Left ventricle myocardium inferior (tissue), 1 donor: ENCODE measurements around the gene CD200R1. TPM values are rescaled to one million over a fixed set of nuclear protein-coding genes. Genes with fewer than 3 reads are reported as not detected.

ENCODE experiments used
- DNase-seq: peaks from one replicate; pipeline ENCODE4 v3.0.0-alpha.2; 2020
- H3K27ac ChIP-seq: fragments of 200-600 bp; replicated peaks from 2 replicates; pipeline ENCODE4 v1.8.0; 2021
- H3K27me3 ChIP-seq: fragments of 200-600 bp; 2 replicates; pipeline ENCODE4 v1.8.0; 2021; ENCODE audit warnings: low read depth
- H3K36me3 ChIP-seq: fragments of 200-600 bp; 2 replicates; pipeline ENCODE4 v1.8.0; 2021
- H3K4me1 ChIP-seq: fragments of 200-600 bp; 2 replicates; pipeline ENCODE4 v1.8.0; 2021
- H3K4me3 ChIP-seq: fragments of 200-600 bp; 2 replicates; pipeline ENCODE4 v1.8.0; 2021; ENCODE audit warnings: mild to moderate bottlenecking, moderate library complexity
- H3K9me3 ChIP-seq: fragments of 200-600 bp; replicated peaks from 2 replicates; pipeline ENCODE4 v1.8.0; 2021
- intact Hi-C: fragments of 100-400 bp; cut with micrococcal nuclease; formaldehyde crosslinking; loops from one replicate; pipeline ENCODE4 v1.11.0; 2022
- total RNA-seq: library from RNA; stranded (reverse); fragmentation: NEBNext Ultra II Directional; extraction: Animal tissue kit (Norgen Biotek cat#: 25700); gene quantifications from one replicate; pipeline ENCODE4 v1.2.1, GENCODE V29; 2021
- TF ChIP-seq, protein P1 (sequence below): fragments of 200-600 bp; IDR thresholded peaks from 2 replicates; pipeline ENCODE4 v1.8.0; 2021; ENCODE audit warnings: antibody characterized with exemption, mild to moderate bottlenecking, borderline replicate concordance
- donor health status: DM: no; HTN: yes; CAD: no; lungs with severe emphysema.

CD200R1 gene
- total RNA-seq, 1 donor from 2014 or later, result 0.82 TPM

DNA sequence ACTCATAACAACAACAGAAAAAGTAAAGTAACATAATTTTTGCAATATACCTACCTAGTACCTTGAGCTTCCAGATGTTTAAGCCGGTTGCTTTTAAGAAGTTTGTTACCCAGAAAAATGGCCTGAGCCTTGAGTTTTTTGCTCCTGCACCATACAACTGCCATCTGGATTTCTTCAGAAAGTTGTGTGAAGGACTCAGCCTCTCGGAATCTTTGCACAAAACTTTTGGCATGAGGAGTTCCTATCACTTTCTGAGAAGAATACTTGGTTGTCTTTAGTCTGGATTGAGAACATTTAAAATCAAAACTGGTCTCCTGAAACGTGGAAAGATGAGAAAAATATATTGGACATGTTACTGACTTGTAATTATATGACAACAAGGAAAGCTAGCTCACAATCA lies 33.2 kb upstream of the CD200R1 start:
- H3K27me3 ChIP-seq, result no peaks in the 10 kb centered on the region
- TF ChIP-seq, protein P1, sequence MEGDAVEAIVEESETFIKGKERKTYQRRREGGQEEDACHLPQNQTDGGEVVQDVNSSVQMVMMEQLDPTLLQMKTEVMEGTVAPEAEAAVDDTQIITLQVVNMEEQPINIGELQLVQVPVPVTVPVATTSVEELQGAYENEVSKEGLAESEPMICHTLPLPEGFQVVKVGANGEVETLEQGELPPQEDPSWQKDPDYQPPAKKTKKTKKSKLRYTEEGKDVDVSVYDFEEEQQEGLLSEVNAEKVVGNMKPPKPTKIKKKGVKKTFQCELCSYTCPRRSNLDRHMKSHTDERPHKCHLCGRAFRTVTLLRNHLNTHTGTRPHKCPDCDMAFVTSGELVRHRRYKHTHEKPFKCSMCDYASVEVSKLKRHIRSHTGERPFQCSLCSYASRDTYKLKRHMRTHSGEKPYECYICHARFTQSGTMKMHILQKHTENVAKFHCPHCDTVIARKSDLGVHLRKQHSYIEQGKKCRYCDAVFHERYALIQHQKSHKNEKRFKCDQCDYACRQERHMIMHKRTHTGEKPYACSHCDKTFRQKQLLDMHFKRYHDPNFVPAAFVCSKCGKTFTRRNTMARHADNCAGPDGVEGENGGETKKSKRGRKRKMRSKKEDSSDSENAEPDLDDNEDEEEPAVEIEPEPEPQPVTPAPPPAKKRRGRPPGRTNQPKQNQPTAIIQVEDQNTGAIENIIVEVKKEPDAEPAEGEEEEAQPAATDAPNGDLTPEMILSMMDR, result no peak
- no peak overlapping the region for H3K27ac ChIP-seq
- H3K36me3 ChIP-seq, result peaks cover 88% of the 10 kb centered on the region
- no peak overlapping the region for H3K4me3 ChIP-seq
- no peak for DNase-seq
- no peaks in the 10 kb centered on the region for H3K4me1 ChIP-seq
- no peaks in the 10 kb centered on the region for H3K9me3 ChIP-seq
- intact Hi-C loops, result no loop called here

DNA sequence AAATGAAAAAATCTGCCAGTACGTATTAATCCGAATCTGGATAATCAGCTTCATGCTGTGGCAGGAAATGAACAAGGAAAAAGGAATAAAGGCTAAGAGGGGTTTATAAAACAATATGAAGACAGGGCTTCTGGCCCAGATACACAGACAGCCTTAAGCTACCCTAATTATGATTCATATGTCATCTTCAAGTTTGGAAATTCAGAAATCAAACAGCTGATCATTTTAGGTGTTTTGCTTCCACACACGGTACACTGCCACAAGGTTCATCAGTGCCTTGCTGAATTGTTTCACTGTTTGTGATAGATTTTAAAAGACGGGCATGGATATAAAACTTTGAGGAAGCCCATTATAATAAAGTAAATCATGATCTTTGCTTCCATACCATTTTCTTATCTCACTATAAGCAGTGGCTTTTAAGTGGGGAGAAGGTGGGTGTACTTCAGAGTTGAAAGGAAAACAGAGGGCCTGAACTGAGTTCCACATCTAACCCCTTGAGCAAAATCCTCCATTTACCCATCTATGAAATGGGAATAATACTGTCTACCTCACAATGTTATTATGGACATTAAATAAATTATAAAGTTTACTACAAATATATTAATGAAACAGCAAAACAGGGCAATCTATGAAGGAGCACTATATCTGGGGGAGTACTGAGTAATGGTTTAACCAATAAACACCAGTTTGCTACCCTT lies 31.6 kb upstream of the CD200R1 start:
- no peaks in the 10 kb centered on the region for H3K9me3 ChIP-seq
- no peak overlapping the region for H3K4me3 ChIP-seq
- no peaks in the 10 kb centered on the region for H3K4me1 ChIP-seq
- intact Hi-C loops, result no loop called here
- DNase-seq, result no peak
- TF ChIP-seq, protein P1, result no peak
- no peaks in the 10 kb centered on the region for H3K27me3 ChIP-seq
- no peak overlapping the region for H3K27ac ChIP-seq
- H3K36me3 ChIP-seq, result peaks cover 88% of the 10 kb centered on the region

DNA sequence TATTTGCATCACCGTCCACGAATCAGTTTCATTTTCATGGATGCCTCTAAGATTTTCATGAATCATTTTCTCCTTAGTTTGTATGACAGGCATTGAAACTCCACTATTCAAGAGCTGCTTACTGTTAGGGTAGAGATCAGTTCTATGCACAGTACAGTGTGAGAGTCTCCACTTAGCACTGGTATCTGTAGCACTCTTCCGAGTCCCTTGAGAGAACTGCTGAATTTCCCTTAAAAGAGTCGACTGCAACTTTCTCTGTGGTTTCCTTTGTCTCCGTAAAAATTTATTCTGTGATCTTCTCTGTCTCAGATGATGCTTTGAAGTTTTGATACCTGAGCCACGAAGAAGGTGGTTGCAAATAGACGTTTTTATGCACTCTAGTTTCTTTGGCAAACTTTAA lies 30.7 kb upstream of the CD200R1 start:
- Histone ChIP-seq H3K4me1 (no peaks in the 10 kb centered on the region), H3K36me3 (peaks cover 88% of the 10 kb centered on the region), H3K27me3 (no peaks in the 10 kb centered on the region), H3K4me3 (no peak overlapping the region), H3K27ac (no peak overlapping the region), H3K9me3 (no peaks in the 10 kb centered on the region)
- TF ChIP-seq, protein P1, result no peak
- DNase-seq, result no peak
- intact Hi-C loops, result no loop called here

DNA sequence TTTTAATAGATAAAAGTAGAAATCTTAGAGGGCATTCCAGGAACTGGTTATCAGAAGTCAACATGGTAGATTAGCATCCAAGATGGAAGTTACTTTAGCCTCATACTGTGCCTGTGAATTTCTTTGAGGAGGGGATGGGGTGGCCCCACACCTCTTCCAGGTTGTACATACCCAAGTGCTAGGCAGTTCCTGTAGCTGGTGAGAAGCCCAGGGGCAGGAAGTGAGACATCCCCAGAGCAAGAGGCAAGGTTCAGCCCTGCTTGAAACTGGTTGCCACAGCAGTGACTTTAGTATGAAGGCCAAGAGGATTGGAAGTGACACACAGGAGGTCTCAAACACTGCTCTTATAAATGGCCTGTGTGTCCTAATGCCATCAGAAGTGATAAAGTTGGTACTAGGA lies 27.8 kb upstream of the CD200R1 start:
- Histone ChIP-seq H3K27ac (no peak overlapping the region), H3K36me3 (peaks cover 91% of the 10 kb centered on the region), H3K9me3 (no peaks in the 10 kb centered on the region), H3K4me3 (no peak overlapping the region), H3K4me1 (no peaks in the 10 kb centered on the region), H3K27me3 (no peaks in the 10 kb centered on the region)
- DNase-seq, result no peak
- intact Hi-C loops, result no loop called here
- TF ChIP-seq, protein P1, result no peak

DNA sequence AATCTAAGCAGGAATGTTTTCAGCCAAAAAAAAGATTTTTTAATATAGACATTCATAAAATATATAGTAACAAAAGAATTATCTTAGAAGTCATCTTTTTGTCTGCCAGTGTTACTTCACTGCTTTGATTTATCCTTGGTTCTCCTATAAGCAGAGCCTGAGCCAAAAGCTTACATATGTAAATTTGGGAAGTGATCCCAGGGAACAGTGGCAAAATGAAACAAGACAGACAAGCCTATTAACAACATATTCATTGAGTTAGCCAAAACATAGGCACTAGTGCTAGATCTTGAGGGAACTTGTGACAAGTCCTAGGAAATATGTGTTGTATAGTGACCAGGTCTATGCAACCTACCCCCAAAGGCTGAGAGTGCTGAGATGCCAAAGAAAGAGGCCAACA lies 27.1 kb upstream of the CD200R1 start:
- TF ChIP-seq, protein P1, result no peak
- no peak for DNase-seq
- intact Hi-C loops, result no loop called here
- H3K27me3 ChIP-seq, result no peaks in the 10 kb centered on the region
- no peak overlapping the region for H3K27ac ChIP-seq
- no peaks in the 10 kb centered on the region for H3K4me1 ChIP-seq
- H3K9me3 ChIP-seq, result no peaks in the 10 kb centered on the region
- peaks cover 90% of the 10 kb centered on the region for H3K36me3 ChIP-seq
- H3K4me3 ChIP-seq, result no peak overlapping the region

DNA sequence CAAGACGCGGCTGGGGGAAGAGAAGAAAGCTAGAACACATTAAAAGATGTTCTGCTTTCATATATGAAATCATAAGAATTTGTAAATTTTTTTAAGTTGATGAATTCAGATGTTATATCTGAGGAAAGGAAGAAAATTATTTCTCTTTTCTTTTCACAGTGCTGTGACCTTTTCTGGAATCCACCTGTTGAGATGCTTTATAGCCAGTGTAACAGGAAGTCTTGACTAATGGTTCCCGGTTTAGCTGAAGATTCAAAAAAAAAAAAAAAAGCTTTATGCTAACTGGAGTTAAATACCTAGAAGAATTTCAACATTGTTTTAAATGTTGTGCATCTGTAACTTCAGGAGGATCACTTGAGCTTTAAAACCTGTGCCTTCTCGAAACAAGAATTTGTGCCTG lies 25.8 kb upstream of the CD200R1 start:
- H3K27me3 ChIP-seq, result no peaks in the 10 kb centered on the region
- no peak for DNase-seq
- H3K4me1 ChIP-seq, result no peaks in the 10 kb centered on the region
- intact Hi-C loops, result no loop called here
- H3K36me3 ChIP-seq, result peaks cover 77% of the 10 kb centered on the region
- H3K4me3 ChIP-seq, result no peak overlapping the region
- no peak overlapping the region for H3K27ac ChIP-seq
- no peaks in the 10 kb centered on the region for H3K9me3 ChIP-seq
- TF ChIP-seq, protein P1, result no peak
